Activated naive CD4-positive, alpha-beta T cell treated with Interleukin-2 at 50 U/mL for 16 hours (primary cell): ENCODE data around the gene TFDP1.

Experiments used
- DNase-seq: peaks from one replicate; pipeline ENCODE4 v3.0.0-alpha.2; 2020

The TFDP1 gene

GRCh38 chr13:113636266-113636963, 51.9 kb downstream of the TFDP1 start:
- no peak for DNase-seq

- no peak for DNase-seq
Measured at GRCh38 chr13:113637262-113638160, 53.0 kb downstream of the TFDP1 start.

GRCh38 chr13:113638173-113638746, 53.7 kb downstream of the TFDP1 start:
- DNase-seq = no peak

DNA sequence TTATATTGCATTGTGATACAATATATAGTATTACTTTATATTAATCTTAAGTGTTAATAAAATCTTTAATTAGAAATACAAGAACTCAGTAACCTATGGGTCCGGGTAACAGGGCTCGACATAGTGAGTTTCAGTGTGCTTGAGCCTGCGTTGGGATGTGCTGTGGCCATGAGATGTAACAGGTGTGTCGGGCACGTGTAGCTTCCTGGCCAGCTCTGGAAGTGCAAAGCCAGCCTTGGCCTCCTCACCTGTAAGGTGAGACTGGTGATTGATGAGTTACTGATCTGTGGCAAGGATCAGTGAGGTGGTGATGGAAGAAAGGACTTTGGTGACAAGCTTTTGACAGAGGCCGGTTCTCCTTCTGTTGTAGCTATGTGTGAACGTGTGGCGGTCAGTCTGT, 54.3 kb downstream of the TFDP1 start:
- DNase-seq = no peak

DNA sequence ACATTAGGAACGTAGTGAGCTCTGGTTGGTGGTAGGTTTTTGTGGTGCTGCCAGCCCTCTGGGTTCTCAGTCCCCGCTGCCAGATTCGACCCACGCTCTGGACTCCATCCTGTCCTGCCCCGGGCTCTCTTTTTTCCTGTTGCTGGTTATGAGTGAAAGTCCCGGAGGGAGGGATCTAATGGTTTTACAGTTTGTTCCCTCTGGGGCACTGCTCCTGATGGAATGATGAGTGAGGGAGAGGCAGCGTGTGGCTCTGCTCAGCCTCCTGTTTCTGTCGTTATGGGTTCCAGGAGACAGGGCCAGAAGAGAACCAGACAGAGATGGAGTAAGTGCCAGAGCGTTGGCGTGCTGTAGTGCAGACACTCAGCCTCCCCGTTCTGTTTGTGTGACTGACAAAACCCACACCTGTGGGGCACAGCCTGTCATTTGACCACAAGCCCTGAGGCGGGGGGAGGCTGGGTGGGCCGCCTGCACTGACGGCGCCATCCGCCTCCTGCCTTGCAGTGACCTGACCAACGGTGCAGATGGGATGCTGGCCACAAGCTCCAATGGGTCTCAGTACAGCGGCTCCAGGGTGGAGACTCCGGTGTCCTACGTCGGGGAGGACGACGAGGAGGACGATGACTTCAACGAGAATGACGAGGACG, 55.2 kb downstream of the TFDP1 start:
- DNase-seq = no peak

DNA sequence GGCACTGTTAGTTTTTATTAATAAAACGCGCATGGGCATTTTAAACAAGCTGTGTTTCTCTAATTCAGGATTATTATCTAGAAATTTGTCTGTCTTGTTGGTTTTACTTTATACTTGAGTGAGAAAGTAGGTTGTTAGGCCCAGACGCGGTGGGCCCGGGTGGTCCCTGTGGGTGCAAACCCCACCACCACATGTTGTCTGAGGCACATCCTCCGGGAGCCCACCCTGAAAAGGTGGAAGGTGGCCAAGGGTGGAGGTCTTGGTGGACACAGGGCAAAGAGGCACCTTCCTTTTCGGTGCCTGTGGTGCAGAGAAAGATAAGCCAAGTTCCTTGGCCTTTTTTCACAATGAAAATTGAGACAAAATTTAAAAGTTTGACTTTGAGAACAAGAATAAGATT, 56.9 kb downstream of the TFDP1 start:
- no peak for DNase-seq

GRCh38 chr13:113642563-113642962, 58.0 kb downstream of the TFDP1 start:
- no peak for DNase-seq

- DNase-seq = no peak
Measured at GRCh38 chr13:113643593-113643992, 59.0 kb downstream of the TFDP1 start.

GRCh38 chr13:113644800-113645199, 60.2 kb downstream of the TFDP1 start:
- no peak for DNase-seq

GRCh38 chr13:113645329-113645728, 60.8 kb downstream of the TFDP1 start:
- no peak for DNase-seq

GRCh38 chr13:113646376-113646775, 61.8 kb downstream of the TFDP1 start:
- DNase-seq = no peak

DNA sequence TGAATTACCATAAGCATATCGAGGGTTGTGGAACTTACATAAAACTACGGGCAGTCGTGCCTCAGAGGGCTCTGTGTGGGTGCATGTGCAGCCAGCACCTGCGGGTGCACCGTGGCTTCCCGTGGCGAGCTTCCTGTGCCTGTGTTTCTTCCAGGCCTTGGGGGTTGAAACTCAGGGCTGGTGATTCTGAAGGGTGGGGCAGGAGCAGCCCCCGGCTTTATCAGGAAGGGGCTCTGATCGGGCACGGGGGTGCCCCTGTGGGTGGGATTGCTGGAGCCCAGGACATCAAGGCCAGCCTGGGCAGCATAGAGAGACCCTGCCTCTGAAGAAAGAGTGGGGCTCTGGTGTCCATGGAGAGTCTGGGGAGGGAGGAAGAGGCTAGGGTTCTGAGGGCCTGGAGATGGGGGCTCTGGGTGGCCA, 62.4 kb downstream of the TFDP1 start:
- no peak for DNase-seq

- DNase-seq = no peak
Measured at GRCh38 chr13:113647351-113648215, 63.0 kb downstream of the TFDP1 start.

DNA sequence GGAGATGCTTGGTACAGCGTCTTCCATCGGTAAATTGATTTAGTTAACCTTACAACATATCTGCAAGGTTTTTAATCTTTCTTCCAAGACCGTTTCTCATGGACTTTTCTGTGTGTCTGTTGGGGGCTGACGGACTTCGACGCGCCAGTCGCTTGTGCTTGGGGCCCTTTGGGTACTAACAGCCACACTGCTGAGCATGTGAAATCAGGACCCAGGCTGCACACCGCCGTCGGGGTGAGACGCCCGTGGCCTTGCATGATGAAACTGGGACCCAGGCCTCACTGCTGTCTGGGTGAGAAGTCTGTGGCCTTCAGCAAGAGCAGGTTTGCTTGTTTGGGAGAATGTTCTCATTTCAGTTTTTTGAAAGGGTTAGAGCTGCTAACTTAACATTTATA, 63.7 kb downstream of the TFDP1 start:
- no peak for DNase-seq

GRCh38 chr13:113649212-113649611, 64.7 kb downstream of the TFDP1 start:
- DNase-seq = no peak

DNA sequence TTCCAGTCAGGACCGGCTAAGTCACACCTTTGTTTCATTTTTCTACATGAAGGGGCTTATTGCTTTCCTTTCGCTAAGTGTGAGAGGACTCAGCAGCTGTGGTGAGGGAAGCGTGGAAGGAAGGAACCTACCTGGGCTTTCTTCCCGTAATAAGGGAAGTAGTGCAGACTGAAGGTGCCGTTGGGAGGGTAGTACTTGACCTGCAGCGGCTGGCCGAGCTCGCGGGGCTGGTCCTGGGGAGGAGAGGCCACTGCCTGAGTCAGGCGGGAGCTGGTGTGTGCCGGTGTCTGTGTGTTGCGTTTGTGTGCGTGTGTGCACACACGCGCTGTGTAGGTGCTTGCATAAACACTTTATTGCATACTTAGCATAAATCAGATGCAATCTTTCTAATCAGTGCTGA, 65.7 kb downstream of the TFDP1 start:
- no peak for DNase-seq

GRCh38 chr13:113650731-113651148, 66.2 kb downstream of the TFDP1 start:
- no peak for DNase-seq

GRCh38 chr13:113651511-113652403, 67.2 kb downstream of the TFDP1 start:
- no peak for DNase-seq

GRCh38 chr13:113652404-113653263, 68.1 kb downstream of the TFDP1 start:
- no peak for DNase-seq
